ENCODE data around the gene GZMB.
"Not testable (repeated sequence)": the region's sequence is repeated elsewhere in the genome, so short reads cannot be mapped to it uniquely, and the experiment has no call there.

Gene GZMB

GRCh38 chr14:24634158-24634557 is at the start of gene GZMB:
Gene GZMB (minus strand): TSS chr14:24634190. CDS start chr14:24634160, 30 bp downstream.
- DNase-seq (ENCODE audit: low read depth in 2 of 3, low spot score in 1 of 3), result peak; percentile 58 to 84 (median 78)

- no peak for DNase-seq (ENCODE audit: low read depth in 2 of 3, low spot score in 1 of 3)
These were observed 47.1 kb upstream of the GZMB start for GRCh38 chr14:24681056-24681455.

GRCh38 chr14:24680516-24680915 is 46.5 kb upstream of the GZMB start:
- DNase-seq (ENCODE audit: low read depth in 2 of 3, low spot score in 1 of 3), result no peak

- DNase-seq (ENCODE audit: low read depth in 2 of 3, low spot score in 1 of 3), result no peak
These were observed 45.4 kb upstream of the GZMB start for GRCh38 chr14:24679248-24679961.

GRCh38 chr14:24678801-24679247 is 44.8 kb upstream of the GZMB start:
- DNase-seq (ENCODE audit: low read depth in 2 of 3, low spot score in 1 of 3), result peak; percentile 62 to 84 (median 64)

- no peak for DNase-seq (ENCODE audit: low read depth in 2 of 3, low spot score in 1 of 3)
These were observed 44.0 kb upstream of the GZMB start for GRCh38 chr14:24677956-24678355.

GRCh38 chr14:24674204-24674970 is 40.4 kb upstream of the GZMB start:
- DNase-seq (ENCODE audit: low read depth in 2 of 3, low spot score in 1 of 3), result peak in 1 of 3 donors; percentile 41

GRCh38 chr14:24673534-24674203 is 39.7 kb upstream of the GZMB start:
- peak; percentile 48 to 68 (median 66) for DNase-seq (ENCODE audit: low read depth in 2 of 3, low spot score in 1 of 3)

GRCh38 chr14:24673059-24673458 is 39.1 kb upstream of the GZMB start:
- no peak for DNase-seq (ENCODE audit: low read depth in 2 of 3, low spot score in 1 of 3)

- DNase-seq (ENCODE audit: low read depth in 2 of 3, low spot score in 1 of 3), result peak in 2 of 3 donors; percentile 66 to 67
These were observed 36.6 kb upstream of the GZMB start for GRCh38 chr14:24670594-24670993.

GRCh38 chr14:24669651-24670050 is 35.7 kb upstream of the GZMB start:
- no peak for DNase-seq (ENCODE audit: low read depth in 2 of 3, low spot score in 1 of 3)

GRCh38 chr14:24665440-24665991 is 31.5 kb upstream of the GZMB start:
- DNase-seq (ENCODE audit: low read depth in 2 of 3, low spot score in 1 of 3), result peak; percentile 30 to 59 (median 47)

- no peak for DNase-seq (ENCODE audit: low read depth in 2 of 3, low spot score in 1 of 3)
These were observed 30.4 kb upstream of the GZMB start for GRCh38 chr14:24664366-24664765.

- DNase-seq (ENCODE audit: low read depth in 2 of 3, low spot score in 1 of 3), result no peak
These were observed 28.8 kb upstream of the GZMB start for GRCh38 chr14:24662753-24663152.

- no peak for DNase-seq (ENCODE audit: low read depth in 2 of 3, low spot score in 1 of 3)
These were observed 26.1 kb upstream of the GZMB start for GRCh38 chr14:24659916-24660570.

GRCh38 chr14:24648361-24648760 is 14.4 kb upstream of the GZMB start:
- DNase-seq (ENCODE audit: low read depth in 2 of 3, low spot score in 1 of 3), result not testable (repeated sequence)

- no peak for DNase-seq (ENCODE audit: low read depth in 2 of 3, low spot score in 1 of 3)
These were observed 5.9 kb upstream of the GZMB start for GRCh38 chr14:24639905-24640304.

- no peak for DNase-seq (ENCODE audit: low read depth in 2 of 3, low spot score in 1 of 3)
These were observed 5.3 kb upstream of the GZMB start for GRCh38 chr14:24639270-24639669.

- DNase-seq (ENCODE audit: low read depth in 2 of 3, low spot score in 1 of 3), result no peak
These were observed 637 bp downstream of the GZMB start for GRCh38 chr14:24633353-24633752.

- DNase-seq (ENCODE audit: low read depth in 2 of 3, low spot score in 1 of 3), result no peak
These were observed 1.2 kb downstream of the GZMB start for GRCh38 chr14:24632761-24633160.

GRCh38 chr14:24632336-24632735 is 1.7 kb downstream of the GZMB start:
- no peak for DNase-seq (ENCODE audit: low read depth in 2 of 3, low spot score in 1 of 3)
